Stimulated activated CD4-positive, alpha-beta T cell treated with anti-CD3 and anti-CD28 coated beads, Interleukin-4, amount 100 ng/mL, for 1 hour (primary cell): Measurements from ENCODE around the gene STAT5A.
A peak's percentile ranks its signal among the peaks of the same experiment; 100 is the strongest.
"Not testable (repeated sequence)": the region's sequence is repeated elsewhere in the genome, so short reads cannot be mapped to it uniquely, and the experiment has no call there.

Experiments used
- DNase-seq: peaks from one replicate; pipeline ENCODE4 v3.0.0-alpha.2; 2020

The STAT5A gene

DNA sequence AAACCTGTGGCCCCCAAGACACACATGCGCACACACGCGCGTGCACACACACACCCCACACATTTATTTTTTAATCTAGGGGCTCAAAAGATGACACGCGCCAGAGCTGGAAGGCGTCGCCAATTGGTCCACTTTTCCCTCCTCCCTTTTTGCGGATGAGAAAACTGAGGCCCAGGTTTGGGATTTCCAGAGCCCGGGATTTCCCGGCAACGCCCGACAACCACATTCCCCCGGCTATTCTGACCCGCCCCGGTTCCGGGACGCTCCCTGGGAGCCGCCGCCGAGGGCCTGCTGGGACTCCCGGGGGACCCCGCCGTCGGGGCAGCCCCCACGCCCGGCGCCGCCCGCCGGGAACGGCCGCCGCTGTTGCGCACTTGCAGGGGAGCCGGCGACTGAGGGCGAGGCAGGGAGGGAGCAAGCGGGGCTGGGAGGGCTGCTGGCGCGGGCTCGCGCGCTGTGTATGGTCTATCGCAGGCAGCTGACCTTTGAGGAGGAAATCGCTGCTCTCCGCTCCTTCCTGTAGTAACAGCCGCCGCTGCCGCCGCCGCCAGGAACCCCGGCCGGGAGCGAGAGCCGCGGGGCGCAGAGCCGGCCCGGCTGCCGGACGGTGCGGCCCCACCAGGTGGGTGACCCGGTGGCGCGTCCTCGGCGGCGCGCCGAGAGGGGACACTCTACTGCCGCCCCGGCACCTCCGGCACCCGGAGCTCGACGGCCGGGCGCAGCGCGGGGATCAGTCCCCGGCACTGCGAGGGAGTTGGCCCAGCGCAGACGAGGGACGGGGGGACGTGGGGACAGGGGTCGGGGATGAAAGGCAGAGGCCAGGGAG is at the start of gene STAT5A:
STAT5A (plus strand) TSS at position 522 of the 826 bp plus-strand sequence. CDS start 914 bp downstream, outside the sequence.
- peak; percentile 75 for DNase-seq

DNA sequence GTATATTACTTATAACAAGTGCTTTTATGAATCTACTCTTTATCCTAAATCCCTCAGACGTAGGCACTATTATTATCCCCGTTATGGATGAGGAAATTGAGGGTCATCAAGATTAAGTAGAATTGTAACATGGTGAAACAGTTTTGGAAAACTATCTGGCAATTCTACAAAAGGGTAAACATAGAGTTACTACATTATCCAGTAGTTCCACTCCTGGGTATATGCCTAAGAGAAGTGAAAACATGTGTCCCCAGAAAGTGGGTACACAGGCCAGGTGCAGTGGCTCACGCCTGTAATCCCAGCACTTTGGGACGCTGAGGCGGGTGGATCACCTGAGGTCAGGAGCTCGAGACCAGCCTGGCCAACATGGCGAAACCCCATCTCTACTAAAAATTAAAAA is 48.7 kb upstream of the STAT5A start:
- DNase-seq, result not testable (repeated sequence)

DNA sequence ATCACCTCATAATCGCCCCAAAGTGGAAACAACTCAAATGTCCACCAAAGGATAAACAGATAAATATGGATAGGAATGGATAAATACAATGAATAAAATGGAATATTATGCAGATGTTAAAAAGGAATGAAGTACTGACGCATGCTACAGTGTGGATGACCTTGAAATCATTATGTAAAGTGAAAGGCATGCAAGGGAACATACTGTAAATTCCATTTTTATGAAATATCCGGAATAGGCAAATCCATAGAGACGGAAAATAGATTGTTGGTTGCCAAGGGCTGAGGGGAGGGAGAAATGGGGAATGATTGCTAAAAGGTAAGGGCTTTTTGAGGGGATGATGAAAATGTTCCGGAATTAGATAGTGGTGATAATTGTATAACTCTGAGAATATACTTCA is 48.1 kb upstream of the STAT5A start:
- no peak for DNase-seq

DNA sequence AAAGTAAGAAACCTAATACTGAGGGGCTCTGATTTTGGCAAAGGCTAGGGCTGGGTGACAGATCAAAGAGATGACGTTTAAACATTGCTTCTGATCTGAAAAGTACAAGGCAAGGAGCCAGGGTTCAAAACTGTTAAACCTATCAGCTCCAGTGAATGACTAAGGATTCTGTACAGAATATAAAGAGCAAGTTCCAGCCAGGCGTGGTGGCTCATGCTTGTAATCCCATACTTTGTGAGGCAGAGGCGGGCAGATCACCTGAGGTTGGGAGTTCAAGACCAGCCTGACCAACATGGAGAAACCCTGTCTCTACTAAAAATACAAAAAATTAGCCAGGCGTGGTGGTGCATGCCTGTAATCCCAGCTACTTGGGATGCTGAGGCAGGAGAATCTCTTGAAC is 47.4 kb upstream of the STAT5A start:
- DNase-seq, result not testable (repeated sequence)

DNA sequence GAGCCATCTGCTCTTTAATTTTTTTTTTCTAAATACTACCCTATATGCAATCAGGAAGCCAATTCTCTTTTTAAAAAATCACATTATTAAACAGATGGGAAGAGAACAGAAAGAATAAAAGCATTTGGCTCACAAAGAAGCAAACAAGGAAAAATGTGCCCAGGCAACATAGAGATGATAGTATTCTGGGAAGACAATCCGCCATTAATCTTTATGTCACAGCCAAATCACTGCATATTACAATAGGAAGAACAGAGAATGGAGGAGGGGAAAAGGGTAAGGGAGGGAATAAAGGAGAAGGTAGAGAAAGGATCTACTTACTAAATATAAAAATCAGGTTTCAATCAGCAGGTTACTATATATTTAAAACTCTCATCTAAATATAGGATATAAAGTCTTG is 46.4 kb upstream of the STAT5A start:
- no peak for DNase-seq

DNA sequence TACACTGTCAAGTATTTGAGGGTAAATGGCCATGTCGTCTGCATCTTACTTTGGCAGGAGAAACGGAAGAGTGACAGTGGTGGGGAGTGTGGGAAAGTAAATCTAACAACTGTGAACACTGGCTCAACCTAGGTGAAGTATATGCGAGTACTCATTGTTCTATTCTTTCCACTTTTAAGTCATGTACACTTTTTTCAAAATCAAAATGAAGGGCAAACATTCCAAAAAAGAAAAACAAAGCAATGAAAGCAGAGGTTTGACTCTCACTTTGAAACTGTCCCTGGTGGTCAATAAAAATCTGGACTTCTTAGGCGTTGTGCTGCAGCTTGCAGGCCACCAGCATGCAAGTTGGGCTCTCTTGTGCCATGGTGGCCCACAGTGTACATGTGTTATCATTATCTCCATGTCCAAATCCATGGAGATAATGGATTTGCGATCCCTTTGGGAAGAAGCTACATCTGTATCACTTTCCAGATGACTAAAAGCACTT is 44.8 kb upstream of the STAT5A start:
- no peak for DNase-seq

DNA sequence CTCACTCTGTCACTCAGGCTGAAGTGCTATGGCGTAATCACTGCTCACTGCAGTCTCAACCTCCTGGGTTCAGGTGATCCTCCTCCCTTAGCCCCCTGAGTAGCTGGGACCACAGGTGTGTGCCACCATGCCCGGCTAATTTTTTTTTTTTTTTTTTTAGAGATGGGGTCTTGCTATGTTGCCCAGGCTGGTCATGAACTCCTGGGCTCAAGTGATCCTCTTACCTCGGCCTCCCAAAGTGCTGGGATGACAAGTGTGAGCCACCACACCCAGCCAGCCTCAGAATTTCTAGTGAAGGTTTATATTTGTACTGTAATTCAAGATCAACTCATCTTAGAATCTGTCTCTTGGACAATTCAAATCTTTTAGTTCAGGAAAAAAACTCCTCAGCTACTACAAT is 44.2 kb upstream of the STAT5A start:
- not testable (repeated sequence) for DNase-seq

DNA sequence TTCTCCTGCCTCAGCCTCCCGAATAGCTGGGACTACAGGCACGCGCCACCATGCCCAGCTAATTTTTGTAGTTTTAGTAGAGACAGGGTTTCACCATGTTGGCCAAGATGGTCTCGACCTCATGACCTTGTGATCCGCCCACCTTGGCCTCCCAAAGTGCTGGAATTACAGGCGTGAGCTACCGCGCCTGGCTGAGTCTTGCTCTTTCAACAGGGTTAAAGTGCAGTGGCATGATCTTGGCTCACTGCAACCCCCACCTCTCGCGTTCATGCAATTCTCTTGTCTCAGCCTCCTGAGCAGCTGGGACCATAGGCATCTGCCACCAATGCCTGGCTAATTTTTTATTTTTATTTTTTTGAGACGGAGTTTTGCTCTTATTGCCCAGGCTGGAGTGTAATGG is 43.1 kb upstream of the STAT5A start:
- DNase-seq, result not testable (repeated sequence)

DNA sequence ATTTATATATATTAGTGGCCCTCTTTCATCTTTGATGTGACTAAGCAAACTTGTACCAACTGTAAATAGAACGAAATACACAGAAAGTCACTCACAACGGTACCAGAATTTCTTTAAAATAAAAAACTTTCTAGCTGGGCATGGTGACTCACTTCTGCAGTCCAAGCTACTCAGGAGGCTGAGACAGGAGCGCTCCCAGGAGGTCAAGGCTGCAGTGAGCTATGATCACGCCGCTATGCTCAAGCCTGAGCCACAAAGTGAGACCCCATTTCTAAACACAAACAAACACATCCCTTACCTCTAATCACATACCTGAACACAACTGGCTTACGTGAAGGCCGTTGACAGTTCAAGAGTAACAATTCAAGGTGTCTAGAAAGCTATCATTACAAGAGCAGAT is 41.8 kb upstream of the STAT5A start:
- DNase-seq, result no peak

DNA sequence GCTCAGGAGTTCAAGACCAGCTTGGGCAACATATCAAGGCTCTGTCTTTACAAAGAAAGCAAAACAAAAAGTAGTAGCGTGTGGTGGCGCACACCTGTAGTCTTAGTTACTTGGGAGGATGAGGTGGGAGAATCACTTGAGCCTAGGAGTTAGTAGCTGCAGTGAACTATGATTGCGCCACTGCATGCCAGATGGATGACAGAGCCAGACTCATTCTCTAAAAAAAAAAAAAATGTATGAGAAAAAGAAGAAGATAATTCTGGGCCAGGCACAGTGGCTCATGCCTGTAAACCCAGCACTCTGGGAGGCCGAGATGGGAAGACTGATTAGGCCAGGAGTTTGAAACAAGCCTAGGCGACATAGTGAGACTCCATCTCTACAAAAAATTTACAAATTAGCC is 40.6 kb upstream of the STAT5A start:
- DNase-seq, result no peak

DNA sequence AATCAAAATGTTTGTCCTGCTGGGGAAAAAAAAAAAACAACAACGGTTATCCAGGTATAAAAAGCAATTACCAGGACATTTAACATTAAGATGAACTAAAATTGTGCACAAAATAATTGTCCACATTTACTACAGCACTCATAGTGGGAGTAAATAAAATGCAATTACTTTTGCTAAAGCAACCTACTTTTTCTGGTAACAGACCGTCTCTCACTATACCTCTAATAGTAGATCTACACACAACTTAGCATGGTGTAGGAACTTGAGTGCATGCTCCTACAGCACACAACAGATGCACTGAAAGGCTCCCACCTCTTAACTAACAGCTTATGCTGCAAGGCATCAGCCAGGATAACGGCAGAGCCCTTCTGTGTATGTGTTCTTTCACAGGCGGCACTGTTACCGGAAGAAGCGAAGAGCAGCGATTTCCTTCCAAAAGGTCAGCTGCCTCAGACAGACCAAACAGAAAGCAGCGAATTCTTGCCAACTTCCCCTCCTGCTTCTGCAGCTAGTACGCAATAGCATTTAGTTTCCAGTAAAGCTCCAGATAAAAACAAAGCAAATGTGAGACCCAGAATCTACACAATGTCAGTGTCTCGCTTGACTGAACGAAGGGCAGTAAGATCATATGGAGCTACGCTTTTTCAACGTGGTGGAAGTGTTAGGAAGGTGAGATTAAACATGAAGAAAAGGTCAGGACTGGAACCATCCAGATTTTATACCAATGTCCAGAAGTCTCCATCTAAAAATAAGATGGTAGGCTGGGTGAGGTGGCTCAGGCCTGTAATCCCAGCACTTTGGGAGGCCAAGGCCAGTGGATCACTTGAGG is 39.7 kb upstream of the STAT5A start:
- DNase-seq, result peak; percentile 57

DNA sequence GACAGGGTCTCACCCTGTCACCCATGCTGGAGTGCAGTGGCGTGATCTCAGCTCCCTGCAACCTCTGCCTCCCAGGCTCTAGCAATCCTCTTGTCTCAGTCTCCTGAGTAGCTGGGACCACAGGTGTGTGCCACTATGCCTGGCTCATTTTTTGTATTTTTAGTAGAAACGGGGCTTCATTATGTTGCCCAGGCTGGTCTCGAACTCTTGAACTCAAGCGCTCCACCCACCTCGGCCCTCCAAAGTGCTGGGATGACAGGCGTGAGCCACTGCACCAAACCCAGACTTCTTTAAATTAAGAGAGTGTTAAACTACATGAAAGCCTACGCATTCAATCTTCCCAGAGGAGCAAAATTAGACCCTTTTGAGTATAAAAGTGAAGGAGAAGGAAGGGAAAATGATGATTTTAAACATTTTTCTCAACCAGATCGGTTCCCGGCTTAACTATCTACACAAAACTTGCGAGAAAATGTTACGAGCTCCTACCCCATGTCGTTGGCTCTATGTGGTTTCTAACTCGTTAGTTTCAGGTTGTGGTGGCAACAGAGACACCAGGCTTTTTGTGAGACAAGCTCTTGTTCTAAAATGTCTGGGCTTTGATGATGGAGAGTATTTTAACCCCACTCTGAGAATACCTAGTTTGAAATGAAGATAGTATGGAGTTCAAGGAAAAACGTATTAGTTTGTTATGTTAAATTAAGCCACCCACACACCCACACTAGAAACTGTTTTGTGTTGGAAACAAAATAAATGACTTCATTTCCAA is 38.4 kb upstream of the STAT5A start:
- DNase-seq, result peak; percentile 24

DNA sequence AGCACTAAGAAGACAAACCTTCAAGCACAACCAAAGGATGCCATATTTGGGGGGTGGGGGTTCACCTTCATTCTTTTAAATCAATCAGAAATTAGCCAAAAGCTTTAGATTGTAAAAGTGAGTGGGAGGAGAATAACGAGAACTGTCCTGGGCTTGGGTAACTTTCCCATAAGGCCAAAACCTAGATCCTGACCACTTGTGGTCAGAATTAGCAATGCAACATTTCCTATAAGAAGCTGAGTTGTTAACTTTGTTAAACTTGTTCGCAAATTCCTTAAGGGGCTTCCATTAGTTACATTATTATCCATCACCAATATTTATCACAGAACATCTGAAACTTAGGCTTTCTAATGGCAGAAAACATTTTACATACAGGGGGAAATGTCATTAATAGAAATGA is 37.2 kb upstream of the STAT5A start:
- no peak for DNase-seq

DNA sequence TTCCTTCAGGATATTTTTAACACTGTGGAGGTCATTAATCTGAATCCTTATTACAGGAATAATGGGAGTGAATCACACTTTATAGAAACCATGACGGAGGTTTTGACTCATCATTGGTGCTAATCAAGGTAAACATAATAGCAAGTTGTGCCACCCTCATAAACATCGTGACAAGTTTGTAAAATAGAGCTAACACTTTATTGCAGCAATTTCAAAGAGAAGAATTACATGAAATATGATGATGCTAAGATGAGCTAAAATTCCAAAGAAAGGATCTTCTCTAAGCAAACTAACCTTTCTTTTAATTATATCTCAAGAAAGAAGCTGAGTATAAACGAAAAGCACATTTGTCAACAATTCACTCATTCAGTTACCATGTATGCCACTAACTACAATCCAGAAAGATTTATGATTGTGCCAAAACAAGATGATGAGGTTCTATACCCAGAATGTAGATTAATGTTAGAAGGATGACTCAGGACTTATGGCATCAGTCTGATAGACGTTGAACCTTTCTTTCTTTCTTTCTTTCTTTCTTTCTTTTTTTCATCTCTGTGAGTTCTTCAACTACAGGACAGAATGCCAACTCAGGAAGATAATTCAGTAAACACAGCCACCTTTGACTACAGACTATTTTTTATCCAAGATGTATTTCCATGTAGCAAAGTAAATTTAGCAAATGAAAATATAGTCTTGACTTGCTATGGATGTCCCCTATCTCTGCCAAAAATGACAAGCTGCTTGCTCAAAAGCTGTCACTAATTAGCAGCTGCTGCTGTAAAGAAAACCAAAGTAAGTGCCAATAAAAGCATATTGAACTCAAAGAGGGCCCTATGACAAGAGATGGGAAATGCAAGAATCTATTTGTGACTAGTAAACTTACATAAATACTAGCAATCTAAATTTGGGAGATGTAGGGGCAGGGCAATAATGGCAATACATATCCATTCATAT is 35.4 kb upstream of the STAT5A start:
- no peak for DNase-seq

DNA sequence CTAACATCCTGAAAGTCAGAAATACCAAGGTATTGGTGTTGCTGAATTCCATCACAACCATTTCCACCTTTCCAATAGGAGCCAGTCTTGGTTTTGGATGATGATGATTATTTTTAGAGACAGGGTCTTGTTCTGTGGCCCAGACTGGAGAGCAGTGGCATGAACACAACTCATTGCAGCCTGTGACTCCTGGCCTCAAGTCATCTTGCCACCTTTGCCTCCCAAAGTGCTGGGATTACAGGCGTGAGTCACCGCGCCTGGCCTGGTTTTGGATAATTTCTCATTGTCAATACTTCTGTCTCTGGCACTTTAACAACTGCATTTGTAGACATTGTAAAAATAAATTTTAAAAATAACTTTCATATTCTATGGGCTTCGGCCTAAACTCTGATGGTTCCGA is 34.7 kb upstream of the STAT5A start:
- DNase-seq, result no peak

DNA sequence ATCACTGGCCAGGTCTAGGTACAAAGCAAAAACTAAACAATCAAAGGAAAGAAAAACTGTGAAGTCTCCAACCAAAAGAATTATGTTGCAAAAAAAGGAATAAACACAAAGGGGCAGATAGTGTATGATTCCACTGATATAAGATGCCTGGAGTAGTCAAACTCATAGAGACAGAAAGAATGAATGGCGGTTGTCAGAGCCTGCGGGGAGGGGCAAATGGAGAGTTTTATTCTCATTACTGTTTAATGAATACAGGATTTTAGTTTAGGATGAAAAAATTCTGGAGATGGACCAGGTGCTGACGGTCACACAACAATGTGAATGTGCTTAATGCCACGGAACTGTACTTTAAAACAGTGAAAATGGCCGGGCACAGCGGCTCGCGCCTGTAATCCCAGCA is 32.9 kb upstream of the STAT5A start:
- DNase-seq, result no peak

DNA sequence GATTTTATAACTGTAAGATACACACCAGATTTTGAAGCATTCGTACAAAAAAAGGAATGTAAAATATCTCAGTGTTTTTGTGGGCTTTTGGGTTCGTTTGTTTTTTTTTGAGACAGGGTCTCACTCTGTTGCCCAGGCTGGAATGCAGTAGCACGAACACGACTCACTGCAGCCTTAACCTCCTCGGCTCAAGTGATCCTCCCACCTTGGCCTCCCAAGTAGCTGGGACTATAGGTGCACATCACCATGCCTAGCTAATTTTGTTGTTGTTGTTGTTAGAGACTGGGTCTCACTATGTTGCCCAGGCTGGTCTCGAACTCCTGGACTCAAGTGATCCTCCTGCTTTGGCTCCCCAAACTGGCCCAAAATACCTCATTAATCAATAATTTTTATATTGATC is 28.0 kb upstream of the STAT5A start:
- DNase-seq, result no peak

DNA sequence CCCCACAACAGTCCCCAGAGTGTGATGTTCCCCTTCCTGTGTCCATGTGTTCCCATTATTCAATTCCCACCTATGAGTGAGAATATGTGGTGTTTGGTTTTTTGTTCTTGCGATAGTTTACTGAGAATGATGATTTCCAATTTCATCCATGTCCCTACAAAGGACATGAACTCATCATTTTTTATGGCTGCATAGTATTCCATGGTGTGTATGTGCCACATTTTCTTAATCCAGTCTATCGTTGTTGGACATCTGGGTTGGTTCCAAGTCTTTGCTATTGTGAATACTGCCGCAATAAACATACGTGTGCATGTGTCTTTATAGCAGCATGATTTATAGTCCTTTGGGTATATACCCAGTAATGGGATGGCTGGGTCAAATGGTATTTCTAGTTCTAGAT is 23.9 kb upstream of the STAT5A start:
- DNase-seq, result not testable (repeated sequence)

DNA sequence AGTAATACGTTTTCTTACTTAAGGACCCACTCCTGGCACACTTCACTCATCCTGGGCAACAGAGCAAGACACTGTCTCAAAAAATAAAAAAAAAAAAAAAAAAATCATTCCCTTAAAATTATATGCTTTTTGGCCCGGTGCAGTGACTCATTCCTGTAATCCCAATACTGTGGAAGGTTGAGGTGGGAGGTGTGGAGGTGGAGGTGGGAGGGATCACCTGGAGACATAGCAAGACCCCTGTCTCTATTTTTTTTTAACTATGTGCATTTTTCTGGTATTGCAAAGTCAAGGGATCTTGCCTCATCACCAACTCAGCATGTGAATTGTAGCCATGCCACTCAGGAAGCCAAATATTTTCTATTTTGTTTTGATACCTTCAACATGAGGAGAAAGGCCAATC is 21.8 kb upstream of the STAT5A start:
- no peak for DNase-seq

DNA sequence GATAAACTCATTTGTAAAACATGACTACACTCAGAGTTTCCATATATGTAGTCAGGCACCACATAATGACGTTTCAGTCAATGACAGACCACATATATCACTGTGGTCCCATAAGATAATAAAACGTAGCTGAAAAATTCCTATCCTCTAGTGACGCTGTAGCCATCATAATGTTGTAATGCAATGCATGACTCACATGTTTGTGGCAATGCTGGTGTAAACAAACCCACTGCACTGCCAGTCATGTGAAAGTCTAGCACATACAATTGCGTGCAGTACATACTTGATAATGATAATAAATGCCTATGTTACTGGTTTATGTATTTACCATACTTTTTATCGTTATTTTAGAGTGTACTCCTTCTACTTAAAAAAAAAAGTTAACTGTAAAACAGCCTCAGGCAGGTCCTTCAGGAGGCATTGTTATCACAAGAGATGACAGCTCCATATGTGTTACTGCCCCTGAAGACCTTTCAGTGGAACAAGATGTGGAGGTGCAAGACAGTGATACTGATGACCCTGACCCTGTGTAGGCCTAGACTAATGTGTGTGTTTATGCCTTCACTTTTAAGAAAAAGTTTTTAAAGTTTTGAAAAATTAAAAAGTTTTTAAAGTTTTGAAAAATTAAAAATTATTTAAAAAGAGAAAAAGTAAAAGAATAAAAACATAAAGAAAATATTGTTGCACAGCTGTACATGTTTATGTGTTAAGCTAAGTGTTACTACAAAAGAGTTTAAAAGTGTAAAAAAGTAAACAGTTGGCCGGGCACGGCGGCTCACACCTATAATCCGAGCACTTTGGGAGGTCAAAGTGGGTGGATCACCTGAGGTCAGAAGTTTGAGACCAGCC is 21.2 kb upstream of the STAT5A start:
- no peak for DNase-seq

DNA sequence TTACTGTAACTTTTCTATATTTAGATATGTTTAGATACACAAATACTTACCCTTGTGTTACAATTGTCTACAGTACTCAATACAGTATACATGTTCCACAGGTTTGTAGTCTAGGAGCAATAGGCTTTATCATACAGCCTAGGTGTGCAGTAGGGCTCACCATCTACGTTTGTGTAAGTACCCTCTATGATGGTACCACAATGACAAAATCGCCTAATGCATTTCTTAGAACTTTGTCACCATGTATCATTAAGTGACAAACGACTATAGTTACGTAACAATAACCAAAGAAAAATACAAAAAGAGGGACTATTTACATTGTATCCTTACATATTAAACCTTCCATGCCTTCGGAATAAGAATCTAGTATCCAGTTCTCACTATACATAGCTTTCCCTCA is 20.1 kb upstream of the STAT5A start:
- DNase-seq, result no peak
